NCI-H187 (cell line): ENCODE results near the gene CAMTA1.

Source experiments
- DNase-seq, 2 experiments: peaks; one replicate each; lab custom pipeline; 2025; lab: John Stamatoyannopoulos, UW

CAMTA1 gene

GRCh38 chr1:7077136-7077535 lies 291.9 kb downstream of the CAMTA1 start:
- no peak for DNase-seq

GRCh38 chr1:7077970-7078369 lies 292.7 kb downstream of the CAMTA1 start:
- DNase-seq = no peak

- no peak for DNase-seq
Measured at GRCh38 chr1:7079637-7080036, 294.4 kb downstream of the CAMTA1 start.

GRCh38 chr1:7084232-7084894 lies 299.1 kb downstream of the CAMTA1 start:
- no peak for DNase-seq

- no peak for DNase-seq
Measured at GRCh38 chr1:7085521-7085920, 300.3 kb downstream of the CAMTA1 start.

- DNase-seq = no peak
Measured at GRCh38 chr1:7086106-7086505, 300.9 kb downstream of the CAMTA1 start.

- no peak for DNase-seq
Measured at GRCh38 chr1:7087888-7088287, 302.6 kb downstream of the CAMTA1 start.

GRCh38 chr1:7089497-7089896 lies 304.2 kb downstream of the CAMTA1 start:
- no peak for DNase-seq

GRCh38 chr1:7093297-7093696 lies 308.0 kb downstream of the CAMTA1 start:
- DNase-seq = no peak

- no peak for DNase-seq
Measured at GRCh38 chr1:7094086-7094485, 308.8 kb downstream of the CAMTA1 start.

GRCh38 chr1:7094509-7094908 lies 309.3 kb downstream of the CAMTA1 start:
- DNase-seq = no peak

GRCh38 chr1:7095343-7095964 lies 310.2 kb downstream of the CAMTA1 start:
- DNase-seq = no peak

GRCh38 chr1:7097938-7098592 lies 312.8 kb downstream of the CAMTA1 start:
- no peak for DNase-seq

GRCh38 chr1:7098641-7099040 lies 313.4 kb downstream of the CAMTA1 start:
- no peak for DNase-seq

- DNase-seq = no peak
Measured at GRCh38 chr1:7100479-7100878, 315.2 kb downstream of the CAMTA1 start.

GRCh38 chr1:7101187-7101586 lies 315.9 kb downstream of the CAMTA1 start:
- no peak for DNase-seq

GRCh38 chr1:7103361-7103782 lies 318.1 kb downstream of the CAMTA1 start:
- DNase-seq = no peak

- DNase-seq = no peak
Measured at GRCh38 chr1:7103874-7104273, 318.6 kb downstream of the CAMTA1 start.

GRCh38 chr1:7104339-7104738 lies 319.1 kb downstream of the CAMTA1 start:
- DNase-seq = no peak

GRCh38 chr1:7105269-7105668 lies 320.0 kb downstream of the CAMTA1 start:
- no peak for DNase-seq

GRCh38 chr1:7106442-7107108 lies 321.3 kb downstream of the CAMTA1 start:
- no peak for DNase-seq

- DNase-seq = no peak
Measured at GRCh38 chr1:7107109-7107830, 322.0 kb downstream of the CAMTA1 start.
